Measurements from ENCODE around the gene FGF18. TPM values are rescaled to one million over a fixed set of nuclear protein-coding genes. Genes with fewer than 3 reads are reported as not detected.

FGF18 gene
- total and polyA plus RNA-seq, 2 experiments from 2014 or later = 0.09 TPM; not detected in 1

DNA sequence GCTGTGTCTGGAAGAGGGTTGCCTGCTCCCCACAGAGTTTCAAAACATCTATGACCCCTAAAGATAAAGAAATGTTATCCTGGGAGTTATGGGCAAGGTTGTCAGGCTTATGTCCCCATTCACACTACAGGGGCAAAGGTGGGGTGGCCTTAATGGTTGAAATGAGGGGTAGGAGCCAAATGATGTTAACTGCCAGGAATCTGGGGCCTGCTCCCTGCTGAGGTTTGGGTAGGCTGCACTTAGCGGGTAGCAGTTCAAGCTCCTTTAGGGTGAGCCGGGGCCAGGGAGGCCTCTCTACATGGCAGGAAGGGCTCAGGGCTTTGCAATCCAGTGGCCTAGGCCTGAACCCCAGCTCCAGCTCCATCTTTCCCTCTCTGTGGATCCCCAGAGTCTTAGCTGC is 3.0 kb downstream of the FGF18 start:
- Histone ChIP-seq H3K27ac (no peak overlapping the region), H2AFZ (no peak overlapping the region), H3K4me1 (ENCODE audit: insufficient read depth) (0 out of 2 replicates have a peak, but pooled peaks cover 6% of the 10 kb centered on the region), H3K79me2 (ENCODE audit: insufficient read depth) (no peaks in the 10 kb centered on the region), H3K9me3 (ENCODE audit: low read depth) (no peaks in the 10 kb centered on the region), H4K20me1 (ENCODE audit: insufficient read depth) (no peaks in the 10 kb centered on the region; the same call in 1 of the 2 replicates), H3K36me3 (ENCODE audit: low read depth) (no peaks in the 10 kb centered on the region), H3F3A (ENCODE audit: insufficient read depth) (peaks cover 11% of the 10 kb centered on the region), H3K27me3 (replicated peaks; ENCODE audit: insufficient read depth) (no peaks in the 10 kb centered on the region), H3K9ac (no peak overlapping the region), H3K4me2 (ENCODE audit: unreplicated experiment) (no peak overlapping the region), H3K9me2 (ENCODE audit: insufficient read depth) (no peaks in the 10 kb centered on the region), H3K4me3 (no peak overlapping the region)
- 96 to 100% methylated on average over 2 of the region's 2 CpGs for WGBS, 2 experiments (ENCODE audit: low coverage in 1 of 2, low lambda C conversion rate in 2 of 2, missing lambda C conversion rate in 2 of 2)
- TF ChIP-seq EZH2 (IDR thresholded peaks at IDR 0.05; ENCODE audit: insufficient read depth, poor library complexity, severe bottlenecking) = no peak
- no peak for TF ChIP-seq EZH2phosphoT487 (IDR thresholded peaks at IDR 0.05; ENCODE audit: insufficient read depth, low read depth)
- DNase-seq = no peak
- in situ Hi-C loops (cut with MboI) = loop anchor here (25.0 kb wide), 2 partner anchors 415 to 615 kb away; no protein-coding TSS in a partner anchor

- Histone ChIP-seq H3F3A (ENCODE audit: insufficient read depth) (peaks cover 5% of the 10 kb centered on the region), H2AFZ (no peak overlapping the region), H3K27ac (no peak overlapping the region), H3K4me1 (ENCODE audit: insufficient read depth) (0 out of 2 replicates have a peak, but pooled peaks cover 6% of the 10 kb centered on the region), H3K79me2 (ENCODE audit: insufficient read depth) (no peaks in the 10 kb centered on the region), H3K27me3 (replicated peaks; ENCODE audit: insufficient read depth) (no peaks in the 10 kb centered on the region), H3K9ac (no peak overlapping the region), H4K20me1 (ENCODE audit: insufficient read depth) (no peaks in the 10 kb centered on the region; the same call in 1 of the 2 replicates), H3K9me2 (ENCODE audit: insufficient read depth) (no peaks in the 10 kb centered on the region), H3K36me3 (ENCODE audit: low read depth) (no peaks in the 10 kb centered on the region), H3K4me3 (no peak overlapping the region), H3K4me2 (ENCODE audit: unreplicated experiment) (no peak overlapping the region), H3K9me3 (ENCODE audit: low read depth) (no peaks in the 10 kb centered on the region)
- in situ Hi-C loops (cut with MboI) = loop anchor here (25.0 kb wide), 2 partner anchors 414 to 614 kb away; no protein-coding TSS in a partner anchor
- TF ChIP-seq EZH2 (IDR thresholded peaks at IDR 0.05; ENCODE audit: insufficient read depth, poor library complexity, severe bottlenecking) (no peak), EZH2phosphoT487 (IDR thresholded peaks at IDR 0.05; ENCODE audit: insufficient read depth, low read depth) (no peak)
- no peak for DNase-seq
- 96 to 97% methylated on average over 25 to 26 of the region's 26 CpGs for WGBS, 2 experiments (ENCODE audit: low coverage in 1 of 2, low lambda C conversion rate in 2 of 2, missing lambda C conversion rate in 2 of 2)
Measured at GRCh38 chr5:171422902-171423663, 3.6 kb downstream of the FGF18 start.

- no peak for DNase-seq
- Histone ChIP-seq H3K79me2 (ENCODE audit: insufficient read depth) (no peaks in the 10 kb centered on the region), H3K9me2 (ENCODE audit: insufficient read depth) (no peaks in the 10 kb centered on the region), H3K9ac (no peak overlapping the region), H3K4me1 (ENCODE audit: insufficient read depth) (no peaks in the 10 kb centered on the region), H4K20me1 (ENCODE audit: insufficient read depth) (no peaks in the 10 kb centered on the region), H3K4me2 (ENCODE audit: unreplicated experiment) (no peak overlapping the region), H3K36me3 (ENCODE audit: low read depth) (no peaks in the 10 kb centered on the region), H3K9me3 (ENCODE audit: low read depth) (no peaks in the 10 kb centered on the region), H3K4me3 (no peak overlapping the region), H3K27ac (no peak overlapping the region), H3F3A (ENCODE audit: insufficient read depth) (no peaks in the 10 kb centered on the region), H2AFZ (no peak overlapping the region), H3K27me3 (replicated peaks; ENCODE audit: insufficient read depth) (no peaks in the 10 kb centered on the region)
- in situ Hi-C loops (cut with MboI) = loop anchor here (25.0 kb wide), 2 partner anchors 413 to 613 kb away; no protein-coding TSS in a partner anchor
- TF ChIP-seq EZH2 (IDR thresholded peaks at IDR 0.05; ENCODE audit: insufficient read depth, poor library complexity, severe bottlenecking) (no peak), EZH2phosphoT487 (IDR thresholded peaks at IDR 0.05; ENCODE audit: insufficient read depth, low read depth) (no peak)
- WGBS, 2 experiments (ENCODE audit: low coverage in 1 of 2, low lambda C conversion rate in 2 of 2, missing lambda C conversion rate in 2 of 2) = 78 to 100% methylated on average over 2 to 5 of the region's 5 CpGs
Measured at GRCh38 chr5:171424726-171425125, 5.3 kb downstream of the FGF18 start.

DNA sequence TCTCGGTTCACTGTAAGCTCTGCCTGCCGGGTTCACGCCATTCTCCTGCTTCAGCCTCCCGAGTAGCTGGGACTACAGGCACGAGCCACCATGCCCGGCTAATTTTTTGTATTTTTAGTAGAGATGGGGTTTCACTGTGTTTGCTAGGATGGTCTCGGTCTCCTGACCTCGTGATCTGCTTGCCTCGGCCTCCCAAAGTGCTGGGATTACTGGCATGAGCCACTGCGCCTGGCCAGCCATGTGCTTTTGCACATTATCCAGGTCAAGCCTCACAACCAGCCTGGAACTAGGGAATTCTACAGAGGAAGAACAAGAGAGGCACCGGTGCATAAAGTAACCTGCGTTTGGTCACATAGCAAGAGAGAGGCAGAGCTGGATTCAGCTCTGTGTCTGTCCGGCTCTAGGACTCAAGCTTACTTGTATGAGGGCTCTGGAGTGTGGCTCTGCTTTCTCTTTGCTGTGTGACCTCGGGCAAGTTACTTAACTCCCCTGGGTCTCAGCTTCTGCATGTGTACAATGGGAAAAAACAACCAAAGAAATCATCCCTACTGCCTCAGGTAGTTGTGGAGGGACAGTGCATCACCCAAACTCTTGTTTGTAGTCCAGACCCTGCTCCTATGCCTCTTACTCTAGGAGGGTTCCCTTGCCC is 6.3 kb downstream of the FGF18 start:
- no peak for DNase-seq
- Histone ChIP-seq H3K4me2 (ENCODE audit: unreplicated experiment) (no peak overlapping the region), H4K20me1 (ENCODE audit: insufficient read depth) (no peaks in the 10 kb centered on the region), H3K27ac (no peak overlapping the region), H3F3A (ENCODE audit: insufficient read depth) (no peaks in the 10 kb centered on the region), H3K27me3 (replicated peaks; ENCODE audit: insufficient read depth) (no peaks in the 10 kb centered on the region), H2AFZ (no peak overlapping the region), H3K4me1 (ENCODE audit: insufficient read depth) (no peaks in the 10 kb centered on the region), H3K79me2 (ENCODE audit: insufficient read depth) (no peaks in the 10 kb centered on the region), H3K36me3 (ENCODE audit: low read depth) (no peaks in the 10 kb centered on the region), H3K9ac (no peak overlapping the region), H3K9me2 (ENCODE audit: insufficient read depth) (no peaks in the 10 kb centered on the region), H3K4me3 (no peak overlapping the region), H3K9me3 (ENCODE audit: low read depth) (no peaks in the 10 kb centered on the region)
- in situ Hi-C loops (cut with MboI) = no loop called here
- no peak for TF ChIP-seq EZH2phosphoT487 (IDR thresholded peaks at IDR 0.05; ENCODE audit: insufficient read depth, low read depth)
- TF ChIP-seq EZH2 (IDR thresholded peaks at IDR 0.05; ENCODE audit: insufficient read depth, poor library complexity, severe bottlenecking) = no peak
- WGBS, 2 experiments (ENCODE audit: low coverage in 1 of 2, low lambda C conversion rate in 2 of 2, missing lambda C conversion rate in 2 of 2) = 86 to 91% methylated on average over 14 of the region's 14 CpGs

All from GM23248 (cell line).